SK-N-SH (cell line): ENCODE data around the gene ADAMTS14. TPM values are rescaled to one million over a fixed set of nuclear protein-coding genes. Genes with fewer than 3 reads are reported as not detected.

Experiments
- CTCF ChIA-PET: fragments of 300-600, 350-600 bp; formaldehyde crosslinking; extraction: SDS; loops from one replicate; lab custom pipeline; 2021; lab: Yijun Ruan, JAX
- POLR2A ChIA-PET: fragments of 350-600 bp; sonication (Branson Sonifier 250); formaldehyde crosslinking; extraction: SDS; loops from one replicate; lab custom pipeline; 2020; ENCODE audit warnings: antibody characterized with exemption, inconsistent platforms; lab: Yijun Ruan, JAX
- DNase-seq: peaks from one replicate; pipeline ENCODE4 v3.0.0; 2012
- H2AFZ ChIP-seq: fragments of 200-600 bp; sonication (generic); 2 replicates; pipeline ENCODE4 v1.8.1; 2016; ENCODE audit warnings: antibody characterized with exemption, mild to moderate bottlenecking, low read depth
- H3F3A ChIP-seq: fragments of 200-600 bp; sonication (generic); replicated peaks from 2 replicates; pipeline ENCODE3; 2016; ENCODE audit warnings: antibody characterized with exemption, mild to moderate bottlenecking; ENCODE audit not compliant: insufficient read depth
- H3K27ac ChIP-seq, 2 experiments: fragments of 200-500 bp in 1 of 2; fragments of 200-600 bp in 1 of 2; sonication (Bioruptor generic) in 1 of 2; sonication (generic), shearing (Covaris generic) in 1 of 2; 2 replicates each; pipeline versions ENCODE4 v1.5.1 to v1.6.1; 2014 to 2016; ENCODE audit warnings: low read depth in 2 of 2, inconsistent platforms in 1 of 2, low read length in 1 of 2, mild to moderate bottlenecking in 1 of 2, mixed read lengths in 1 of 2
- H3K27me3 ChIP-seq: fragments of 200-600 bp; sonication (generic), shearing (Covaris generic); 2 replicates; pipeline ENCODE4 v1.6.1; 2016; ENCODE audit warnings: mixed run types; ENCODE audit not compliant: insufficient read depth
- H3K36me3 ChIP-seq, 2 experiments: fragments of 200-500 bp in 1 of 2; fragments of 200-600 bp in 1 of 2; sonication (Bioruptor generic) in 1 of 2; sonication (generic) in 1 of 2; replicated peaks in 1 of 2; 2 replicates each; pipeline versions ENCODE3 to v1.5.1; 2014 to 2016; ENCODE audit warnings: low read length in 1 of 2, mild to moderate bottlenecking in 1 of 2; ENCODE audit not compliant: insufficient read depth in 2 of 2, control insufficient read depth in 1 of 2
- H3K4me1 ChIP-seq, 2 experiments: fragments of 200-500 bp in 1 of 2; fragments of 200-600 bp in 1 of 2; sonication (Bioruptor generic) in 1 of 2; sonication (generic), shearing (Covaris generic) in 1 of 2; 2 replicates each; pipeline versions ENCODE4 v1.5.1 to v1.6.1; 2014 to 2016; ENCODE audit warnings: low read depth in 1 of 2, low read length in 1 of 2, mixed run types in 1 of 2; ENCODE audit not compliant: insufficient read depth in 2 of 2, control insufficient read depth in 1 of 2
- H3K4me2 ChIP-seq: fragments of 200-600 bp; sonication (generic), shearing (Covaris generic); 2 replicates; pipeline ENCODE4 v1.6.1; 2017; ENCODE audit warnings: mixed run types
- H3K4me3 ChIP-seq, 2 experiments: fragments of 200-500 bp in 1 of 2; fragments of 200-600 bp in 1 of 2; sonication (Bioruptor generic) in 1 of 2; sonication (generic), shearing (Covaris generic) in 1 of 2; 2 replicates each; pipeline versions ENCODE4 v1.5.1 to v1.8.1; 2014 to 2016; ENCODE audit warnings: low read depth in 2 of 2, inconsistent platforms in 1 of 2, low read length in 1 of 2, mild to moderate bottlenecking in 1 of 2, mixed read lengths in 1 of 2, moderate library complexity in 1 of 2
- H3K79me2 ChIP-seq: fragments of 200-600 bp; sonication (generic); 2 replicates; pipeline ENCODE4 v1.8.1; 2017; ENCODE audit warnings: mild to moderate bottlenecking; ENCODE audit not compliant: insufficient read depth
- H3K9ac ChIP-seq: fragments of 200-600 bp; sonication (generic); 2 replicates; pipeline ENCODE4 v1.6.1; 2017; ENCODE audit warnings: mixed run types
- H3K9me2 ChIP-seq: fragments of 200-600 bp; sonication (generic); 2 replicates; pipeline ENCODE4 v1.6.1; 2017; ENCODE audit warnings: mixed run types
- H3K9me3 ChIP-seq: fragments of 200-600 bp; sonication (generic); 2 replicates; pipeline ENCODE4 v1.6.1; 2017; ENCODE audit warnings: mixed run types, mild to moderate bottlenecking, moderate library complexity
- H4K20me1 ChIP-seq: fragments of 200-600 bp; sonication (generic); 2 replicates; pipeline ENCODE4 v1.6.1; 2017; ENCODE audit warnings: mild to moderate bottlenecking, mixed run types; ENCODE audit not compliant: insufficient read depth
- ELF1 ChIP-seq: IDR thresholded peaks from 2 replicates; pipeline ENCODE4 v1.4.0; 2012
- GABPA ChIP-seq: IDR thresholded peaks from 2 replicates; pipeline ENCODE4 v1.4.0; 2012; ENCODE audit warnings: low read depth, mild to moderate bottlenecking
- GATA2 ChIP-seq: sonication (generic); formaldehyde crosslinking; IDR thresholded peaks from 2 replicates; pipeline ENCODE4 v1.5.0; 2020; ENCODE audit warnings: mild to moderate bottlenecking, missing genetic modification reagents
- MEF2A ChIP-seq: IDR thresholded peaks from 2 replicates; pipeline ENCODE4 v1.4.0; 2012; ENCODE audit warnings: low read depth, borderline replicate concordance
- PBX3 ChIP-seq: IDR thresholded peaks from 2 replicates; pipeline ENCODE4; 2012
- RAD21 ChIP-seq: IDR thresholded peaks from 2 replicates; pipeline ENCODE4 v1.6.1; 2012; ENCODE audit warnings: mild to moderate bottlenecking, low read length
- RFX5 ChIP-seq: IDR thresholded peaks from 2 replicates; pipeline ENCODE4 v1.6.1; 2012; ENCODE audit warnings: mild to moderate bottlenecking, improper control_type of control experiment, low read length
- SMC3 ChIP-seq: IDR thresholded peaks from 2 replicates; pipeline ENCODE4 v1.6.1; 2012; ENCODE audit warnings: low read depth, low read length, improper control_type of control experiment
- TEAD4 ChIP-seq: IDR thresholded peaks from 2 replicates; pipeline ENCODE4 v1.4.0; 2012; ENCODE audit warnings: mild to moderate bottlenecking, borderline replicate concordance; ENCODE audit not compliant: insufficient read depth
- YY1 ChIP-seq: IDR thresholded peaks from 2 replicates; pipeline ENCODE4 v1.4.0; 2012; ENCODE audit warnings: low read depth, mild to moderate bottlenecking
- WGBS: methylation state at CpG from one replicate; pipeline ENCODE4 v1.1.6; 2017; ENCODE audit warnings: low lambda C conversion rate; 5-methylcytosine and 5-hydroxymethylcytosine counted together
- polyA plus RNA-seq, 3 experiments: library from polyadenylated mRNA; depleted of rRNA; stranded (reverse); fragments of >200 nt; gene quantifications; 2 replicates each; pipeline ENCODE4 v1.2.3, GENCODE V29; 2012
- TF ChIP-seq, protein P1 (sequence below): IDR thresholded peaks from 2 replicates; pipeline ENCODE4 v1.4.0; 2012; ENCODE audit warnings: low read depth

ADAMTS14 gene
- polyA plus RNA-seq, 1 of the 3 experiments (the other 2 are of a cell fraction): 1.1 TPM

GRCh38 chr10:70759781-70760180 is 87.5 kb downstream of the ADAMTS14 start:
- H3K36me3 ChIP-seq: no peaks in the 10 kb centered on the region
- POLR2A ChIA-PET: no interaction called here
- TF ChIP-seq, protein P1, sequence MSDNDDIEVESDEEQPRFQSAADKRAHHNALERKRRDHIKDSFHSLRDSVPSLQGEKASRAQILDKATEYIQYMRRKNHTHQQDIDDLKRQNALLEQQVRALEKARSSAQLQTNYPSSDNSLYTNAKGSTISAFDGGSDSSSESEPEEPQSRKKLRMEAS: no peak
- TF ChIP-seq, all 33 proteins: peak for 0
- Histone ChIP-seq H3K79me2 (no peaks in the 10 kb centered on the region), H3K4me3 (no peak overlapping the region), H3K4me1 (peaks cover 0 to 17% of the 10 kb centered on the region in 2 experiments; a peak in 1 of 4 replicates), H3K4me2 (no peak overlapping the region), H3K27me3 (no peaks in the 10 kb centered on the region), H2AFZ (no peak overlapping the region), H3K9me3 (no peaks in the 10 kb centered on the region), H3K9me2 (no peaks in the 10 kb centered on the region), H4K20me1 (no peaks in the 10 kb centered on the region), H3K9ac (no peak overlapping the region), H3F3A (no peaks in the 10 kb centered on the region), H3K27ac (no peak overlapping the region)
- CTCF ChIA-PET: interaction anchor here (0.6 to 7.3 kb wide), 32 partner anchors 9 to 328 kb away, joined by 3 to 118 read pairs (median 6); no protein-coding TSS in a partner anchor
- 43% methylated on average over 1 of the region's 7 CpGs for WGBS
- DNase-seq: no peak

DNA sequence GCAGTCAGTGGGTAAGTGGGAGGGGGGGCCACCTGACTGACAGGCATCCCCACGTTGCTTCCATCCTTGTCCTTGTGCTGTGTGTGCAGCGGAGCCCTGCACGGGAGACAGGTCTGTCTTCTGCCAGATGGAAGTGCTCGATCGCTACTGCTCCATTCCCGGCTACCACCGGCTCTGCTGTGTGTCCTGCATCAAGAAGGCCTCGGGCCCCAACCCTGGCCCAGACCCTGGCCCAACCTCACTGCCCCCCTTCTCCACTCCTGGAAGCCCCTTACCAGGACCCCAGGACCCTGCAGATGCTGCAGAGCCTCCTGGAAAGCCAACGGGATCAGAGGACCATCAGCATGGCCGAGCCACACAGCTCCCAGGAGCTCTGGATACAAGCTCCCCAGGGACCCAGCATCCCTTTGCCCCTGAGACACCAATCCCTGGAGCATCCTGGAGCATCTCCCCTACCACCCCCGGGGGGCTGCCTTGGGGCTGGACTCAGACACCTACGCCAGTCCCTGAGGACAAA is 88.0 kb downstream of the ADAMTS14 start:
- no peak overlapping the region for H3K4me3 ChIP-seq
- TF ChIP-seq GABPA: no peak
- no peak for TF ChIP-seq TEAD4
- TF ChIP-seq YY1: no peak
- TF ChIP-seq ELF1: no peak
- TF ChIP-seq, all 33 proteins: peak for 0
- Histone ChIP-seq H3K79me2 (no peaks in the 10 kb centered on the region), H3K4me2 (no peak overlapping the region), H3K4me1 (peaks cover 0 to 17% of the 10 kb centered on the region in 2 experiments; a peak in 1 of 4 replicates), H3K36me3 (no peaks in the 10 kb centered on the region), H3F3A (no peaks in the 10 kb centered on the region), H2AFZ (no peak overlapping the region), H4K20me1 (no peaks in the 10 kb centered on the region), H3K9me2 (no peaks in the 10 kb centered on the region), H3K9me3 (no peaks in the 10 kb centered on the region), H3K27ac (no peak overlapping the region), H3K27me3 (no peaks in the 10 kb centered on the region), H3K9ac (no peak overlapping the region)
- ChIA-PET POLR2A (no interaction called here), CTCF (interaction anchor here (0.9 to 7.3 kb wide), 20 partner anchors 8 to 307 kb away, joined by 3 to 118 read pairs (median 6); no protein-coding TSS in a partner anchor)
- 56% methylated on average over 9 of the region's 12 CpGs for WGBS
- DNase-seq: no peak

- Histone ChIP-seq H4K20me1 (no peaks in the 10 kb centered on the region), H3K4me2 (no peak overlapping the region), H3K79me2 (no peaks in the 10 kb centered on the region), H3F3A (no peaks in the 10 kb centered on the region), H2AFZ (no peak overlapping the region), H3K4me3 (no peak overlapping the region), H3K27ac (no peak overlapping the region), H3K9ac (no peak overlapping the region), H3K36me3 (no peaks in the 10 kb centered on the region), H3K9me3 (no peaks in the 10 kb centered on the region), H3K4me1 (peaks cover 0 to 17% of the 10 kb centered on the region in 2 experiments; a peak in 1 of 4 replicates), H3K9me2 (no peaks in the 10 kb centered on the region), H3K27me3 (no peaks in the 10 kb centered on the region)
- DNase-seq: no peak
- ChIA-PET POLR2A (no interaction called here), CTCF (interaction anchor here (0.8 to 7.3 kb wide), 10 partner anchors 67 to 308 kb away, joined by 3 to 118 read pairs (median 4); no protein-coding TSS in a partner anchor)
- TF ChIP-seq PBX3: no peak
- TF ChIP-seq MEF2A: no peak
- no peak for TF ChIP-seq GATA2
- TF ChIP-seq RFX5: no peak
- peak; percentile 52 for TF ChIP-seq RAD21
- no peak for TF ChIP-seq YY1
- peak; percentile 23; the same call in 1 of the 2 replicates for TF ChIP-seq SMC3
- WGBS: 47% methylated on average over 3 of the region's 7 CpGs
Measured at GRCh38 chr10:70761031-70761601, 88.8 kb downstream of the ADAMTS14 start.
